ENCODE data around the gene DCLK1.
A peak's percentile ranks its signal among the peaks of the same experiment; 100 is the strongest.

DCLK1 gene

GRCh38 chr13:36163286-36163685 is 32.1 kb upstream of the DCLK1 start:
- POLR2A ChIA-PET (ENCODE audit: low non-redundant PET), result no interaction called here
- no peak for DNase-seq (ENCODE audit: low spot score)

GRCh38 chr13:36160297-36160696 is 29.1 kb upstream of the DCLK1 start:
- POLR2A ChIA-PET (ENCODE audit: low non-redundant PET), result no interaction called here
- DNase-seq (ENCODE audit: low spot score), result no peak
- no peak overlapping the region for H3K27ac ChIP-seq
- no peak for TF ChIP-seq CTCF (conservative IDR thresholded peaks at IDR 0.05; ENCODE audit: low read depth)
- CTCF ChIA-PET, result no interaction called here

More at GRCh38 chr13:36163286-36163685, 32.1 kb upstream of the DCLK1 start:
- no peak for TF ChIP-seq CTCF (conservative IDR thresholded peaks at IDR 0.05; ENCODE audit: low read depth)
- CTCF ChIA-PET, result no interaction called here
- H3K27ac ChIP-seq, result no peak overlapping the region

GRCh38 chr13:36158611-36159010 is 27.4 kb upstream of the DCLK1 start:
- peak; percentile 35 for DNase-seq (ENCODE audit: low spot score)
- POLR2A ChIA-PET (ENCODE audit: low non-redundant PET), result no interaction called here
- CTCF ChIA-PET, result no interaction called here
- no peak overlapping the region for H3K27ac ChIP-seq
- no peak for TF ChIP-seq CTCF (conservative IDR thresholded peaks at IDR 0.05; ENCODE audit: low read depth)

- CTCF ChIA-PET, result no interaction called here
- POLR2A ChIA-PET (ENCODE audit: low non-redundant PET), result no interaction called here
- DNase-seq (ENCODE audit: low spot score), result no peak
- no peak for TF ChIP-seq CTCF (conservative IDR thresholded peaks at IDR 0.05; ENCODE audit: low read depth)
- H3K27ac ChIP-seq, result no peak overlapping the region
These were observed 26.3 kb upstream of the DCLK1 start for GRCh38 chr13:36157480-36157879.

- POLR2A ChIA-PET (ENCODE audit: low non-redundant PET), result no interaction called here
- TF ChIP-seq CTCF (conservative IDR thresholded peaks at IDR 0.05; ENCODE audit: low read depth), result no peak
- H3K27ac ChIP-seq, result no peak overlapping the region
- DNase-seq (ENCODE audit: low spot score), result no peak
- CTCF ChIA-PET, result no interaction called here
These were observed 23.5 kb upstream of the DCLK1 start for GRCh38 chr13:36154567-36155291.

- CTCF ChIA-PET, result no interaction called here
- no peak for DNase-seq (ENCODE audit: low spot score)
- POLR2A ChIA-PET (ENCODE audit: low non-redundant PET), result no interaction called here
- no peak for TF ChIP-seq CTCF (conservative IDR thresholded peaks at IDR 0.05; ENCODE audit: low read depth)
- H3K27ac ChIP-seq, result no peak overlapping the region
These were observed 20.4 kb upstream of the DCLK1 start for GRCh38 chr13:36151591-36151990.

Data from RWPE1 (cell line).